Measurements from ENCODE around the gene HEY2.

HEY2 gene

GRCh38 chr6:125793280-125793679 is 43.8 kb downstream of the HEY2 start:
- no peak for DNase-seq (ENCODE audit: extremely low read depth, low read depth)
- TF ChIP-seq CTCF (IDR thresholded peaks at IDR 0.05; ENCODE audit: low read depth, low read length) = no peak

GRCh38 chr6:125793863-125794262 is 44.4 kb downstream of the HEY2 start:
- no peak for DNase-seq (ENCODE audit: extremely low read depth, low read depth)
- no peak for TF ChIP-seq CTCF (IDR thresholded peaks at IDR 0.05; ENCODE audit: low read depth, low read length)

GRCh38 chr6:125794342-125795137 is 45.1 kb downstream of the HEY2 start:
- DNase-seq (ENCODE audit: extremely low read depth, low read depth) = no peak
- no peak for TF ChIP-seq CTCF (IDR thresholded peaks at IDR 0.05; ENCODE audit: low read depth, low read length)

- no peak for TF ChIP-seq CTCF (IDR thresholded peaks at IDR 0.05; ENCODE audit: low read depth, low read length)
- no peak for DNase-seq (ENCODE audit: extremely low read depth, low read depth)
Measured at GRCh38 chr6:125795301-125795700, 45.9 kb downstream of the HEY2 start.

- TF ChIP-seq CTCF (IDR thresholded peaks at IDR 0.05; ENCODE audit: low read depth, low read length) = no peak
- DNase-seq (ENCODE audit: extremely low read depth, low read depth) = no peak
Measured at GRCh38 chr6:125797120-125797885, 47.9 kb downstream of the HEY2 start.

- no peak for DNase-seq (ENCODE audit: extremely low read depth, low read depth)
- TF ChIP-seq CTCF (IDR thresholded peaks at IDR 0.05; ENCODE audit: low read depth, low read length) = no peak
Measured at GRCh38 chr6:125797886-125798444, 48.5 kb downstream of the HEY2 start.

Data from AG09319 (cell line).